HG02623 (cell line): Measurements from ENCODE around the gene NMT1.

ENCODE experiments used
- ATAC-seq: cut with Tn5 transposase; IDR thresholded peaks from one replicate; pipeline ENCODE4 v1.9.1; 2021; ENCODE audit warnings: moderate library complexity; ENCODE audit not compliant: unreplicated experiment

The NMT1 gene

GRCh38 chr17:45132572-45133463 is 71.7 kb downstream of the NMT1 start:
- no peak for ATAC-seq

- peak; percentile 75 for ATAC-seq
Measured at GRCh38 chr17:45135192-45135977, 74.3 kb downstream of the NMT1 start, which contains the start of gene ACBD4. Gene ACBD4, plus strand, starts transcription at chr17:45135687. Its CDS starts 458 bp downstream, at chr17:45136145.

- ATAC-seq = no peak
Measured at GRCh38 chr17:45135978-45136791, 75.1 kb downstream of the NMT1 start.

- no peak for ATAC-seq
Measured at GRCh38 chr17:45136846-45137560, 75.9 kb downstream of the NMT1 start.

- ATAC-seq = no peak
Measured at GRCh38 chr17:45137561-45138305, 76.6 kb downstream of the NMT1 start.

- ATAC-seq = no peak
Measured at GRCh38 chr17:45138911-45139532, 77.9 kb downstream of the NMT1 start.

- no peak for ATAC-seq
Measured at GRCh38 chr17:45139533-45139920, 78.4 kb downstream of the NMT1 start.

GRCh38 chr17:45143094-45143670 is 82.1 kb downstream of the NMT1 start:
- ATAC-seq = no peak

GRCh38 chr17:45143767-45144198 is 82.7 kb downstream of the NMT1 start:
- ATAC-seq = no peak

- ATAC-seq = no peak
Measured at GRCh38 chr17:45144199-45145034, 83.3 kb downstream of the NMT1 start.

GRCh38 chr17:45145035-45145389 is 83.9 kb downstream of the NMT1 start:
- no peak for ATAC-seq

- ATAC-seq = no peak
Measured at GRCh38 chr17:45146166-45146565, 85.0 kb downstream of the NMT1 start.

- ATAC-seq = no peak
Measured at GRCh38 chr17:45146592-45146889, 85.4 kb downstream of the NMT1 start.

GRCh38 chr17:45146890-45147580 is 85.9 kb downstream of the NMT1 start:
- no peak for ATAC-seq

GRCh38 chr17:45147581-45148182 is 86.6 kb downstream of the NMT1 start:
- ATAC-seq = no peak

GRCh38 chr17:45148183-45149036 is 87.3 kb downstream of the NMT1 start, which contains the start of gene HEXIM1:
Gene HEXIM1, plus strand, starts transcription at chr17:45148475. Its CDS starts 716 bp downstream, at chr17:45149191.
- ATAC-seq = peak; percentile 74
